Adrenal gland (tissue), 12 donors: ENCODE data around the gene CRYBG1. TPM values are rescaled to one million over a fixed set of nuclear protein-coding genes. Genes with fewer than 3 reads are reported as not detected.

Experiments
- DNase-seq, 7 donors: peaks; one replicate each; pipeline ENCODE4 v3.0.0-alpha.2; 2019 to 2020
- H3K27ac ChIP-seq, 5 donors: fragments of 200-600 bp; sonication (generic) in 4 of 5; 1 replicate in 3 of 5; 2 replicates in 2 of 5; pipeline versions ENCODE4 v1.5.1 to v1.8.0; 2016 to 2020; ENCODE audit warnings: mild to moderate bottlenecking in 1 of 5
- H3K27me3 ChIP-seq: fragments of 200-600 bp; 2 replicates; pipeline ENCODE4 v1.8.0; 2021
- H3K36me3 ChIP-seq, 2 donors: fragments of 200-600 bp; replicated peaks in 1 of 2; 1 replicate in 1 of 2; 2 replicates in 1 of 2; pipeline versions ENCODE4 v1.5.1 to v1.8.0; 2018 to 2022
- H3K4me1 ChIP-seq, 2 donors: fragments of 200-600 bp; replicated peaks in 1 of 2; 1 replicate in 1 of 2; 2 replicates in 1 of 2; pipeline versions ENCODE4 v1.5.1 to v1.8.0; 2018 to 2021
- H3K4me3 ChIP-seq, 4 donors: fragments of 200-600 bp; sonication (generic) in 3 of 4; one replicate each; pipeline ENCODE4 v1.5.1; 2016 to 2018
- H3K9me3 ChIP-seq, 3 donors: fragments of 200-600 bp; sonication (generic) in 1 of 3; replicated peaks in 1 of 3; 1 replicate in 2 of 3; 2 replicates in 1 of 3; pipeline versions ENCODE4 v1.5.1 to v1.8.0; 2016 to 2021
- POLR2A ChIP-seq, 2 donors: fragments of 450-650 bp; IDR thresholded peaks; one replicate each; pipeline ENCODE4 v1.6.1; 2017; ENCODE audit warnings: antibody characterized with exemption in 2 of 2, mild to moderate bottlenecking in 2 of 2, moderate library complexity in 1 of 2
- WGBS, 4 donors: extraction: QIAGEN DNeasy Blood & Tissue Kit in 2 of 4; methylation state at CpG; one replicate each; pipeline versions ENCODE4 v1.1.5 to v1.1.7; 2013 to 2017; 5-methylcytosine and 5-hydroxymethylcytosine counted together
- intact Hi-C, 2 donors: fragments of 100-400 bp; cut with DNase I; formaldehyde crosslinking; loops; one replicate each; pipeline versions ENCODE4 v1.14.1 to v1.15.0; 2022 to 2023
- polyA plus RNA-seq, 3 donors: library from polyadenylated mRNA; stranded (reverse); fragments of 200-250 nt in 2 of 3; fragments of 350-450 nt in 1 of 3; fragmentation: Illumina TruSeq in 1 of 3; extraction: RNeasy Lipid Tissue Mini Kit (QIAGEN cat#74804) in 1 of 3; gene quantifications; one replicate each; pipeline ENCODE4 v1.2.3, GENCODE V29; 2013 to 2014
- total RNA-seq, 9 donors: library from RNA; depleted of rRNA in 4 of 9; stranded (reverse); fragments of >200 nt in 4 of 9; fragments of 120-200 nt in 1 of 9; fragmentation: NEBNext Ultra II Directional in 1 of 9; extraction: Animal tissue kit (Norgen Biotek cat#: 25700) in 1 of 9; gene quantifications; one replicate each; pipeline versions ENCODE4 v1.1.0 to v1.2.4, GENCODE V29; 2013 to 2023
- TF ChIP-seq, protein P1 (sequence below), 6 experiments: fragments of 450-650 bp in 4 of 6; fragments of 200-600 bp in 2 of 6; sonication (generic) in 1 of 6; IDR thresholded peaks; 1 replicate in 5 of 6; 2 replicates in 1 of 6; pipeline versions ENCODE4 v1.5.1 to v1.8.0; 2016 to 2021; ENCODE audit warnings: antibody characterized with exemption in 6 of 6, mild to moderate bottlenecking in 2 of 6, moderate library complexity in 1 of 6
- donor health status: healthy with polysubstance abuse.
- donor health status: Bipolar disorder and iron deficiency.
- donor health status: DM: yes; HTN: yes; CAD: no.
- donor health status: DM: no; HTN: no; CAD: no.
- donor health status: DM: no; HTN: no; CAD: no.
- donor health status: DM: yes; HTN: yes; CAD: no.

The CRYBG1 gene
- total and polyA plus RNA-seq, 12 donors, result 0.83 to 5.1 (median 2.2) TPM

DNA sequence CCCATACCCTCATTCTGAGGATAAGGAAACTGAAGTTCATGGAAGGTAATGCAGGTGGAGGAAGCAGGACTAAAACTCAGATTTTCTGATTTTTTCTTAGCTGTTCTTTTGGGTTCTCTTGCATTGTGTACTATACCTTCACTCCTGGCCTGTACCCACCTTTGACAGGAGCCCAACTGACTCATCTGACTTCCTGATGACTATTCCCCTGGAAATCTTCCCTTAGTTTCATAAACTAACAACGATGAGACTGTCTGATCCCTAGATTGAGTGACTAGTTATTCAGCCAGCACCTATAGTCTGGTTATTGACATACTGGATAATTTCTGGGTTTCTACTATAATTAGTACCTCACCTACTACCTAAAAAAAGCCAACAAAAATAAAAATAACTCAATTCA is 10.1 kb downstream of the CRYBG1 start:
- 47 to 61% (median 53%) methylated on average over 1 of the region's 1 CpG for WGBS, 4 donors
- TF ChIP-seq, protein P1, sequence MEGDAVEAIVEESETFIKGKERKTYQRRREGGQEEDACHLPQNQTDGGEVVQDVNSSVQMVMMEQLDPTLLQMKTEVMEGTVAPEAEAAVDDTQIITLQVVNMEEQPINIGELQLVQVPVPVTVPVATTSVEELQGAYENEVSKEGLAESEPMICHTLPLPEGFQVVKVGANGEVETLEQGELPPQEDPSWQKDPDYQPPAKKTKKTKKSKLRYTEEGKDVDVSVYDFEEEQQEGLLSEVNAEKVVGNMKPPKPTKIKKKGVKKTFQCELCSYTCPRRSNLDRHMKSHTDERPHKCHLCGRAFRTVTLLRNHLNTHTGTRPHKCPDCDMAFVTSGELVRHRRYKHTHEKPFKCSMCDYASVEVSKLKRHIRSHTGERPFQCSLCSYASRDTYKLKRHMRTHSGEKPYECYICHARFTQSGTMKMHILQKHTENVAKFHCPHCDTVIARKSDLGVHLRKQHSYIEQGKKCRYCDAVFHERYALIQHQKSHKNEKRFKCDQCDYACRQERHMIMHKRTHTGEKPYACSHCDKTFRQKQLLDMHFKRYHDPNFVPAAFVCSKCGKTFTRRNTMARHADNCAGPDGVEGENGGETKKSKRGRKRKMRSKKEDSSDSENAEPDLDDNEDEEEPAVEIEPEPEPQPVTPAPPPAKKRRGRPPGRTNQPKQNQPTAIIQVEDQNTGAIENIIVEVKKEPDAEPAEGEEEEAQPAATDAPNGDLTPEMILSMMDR (IDR thresholded peaks at IDR 0.05), result no peak
- TF ChIP-seq POLR2A (IDR thresholded peaks at IDR 0.05), result no peak
- Histone ChIP-seq H3K36me3 (no peaks in the 10 kb centered on the region), H3K27me3 (no peaks in the 10 kb centered on the region), H3K4me3 (no peak overlapping the region), H3K4me1 (no peaks in the 10 kb centered on the region), H3K27ac (no peak overlapping the region), H3K9me3 (no peaks in the 10 kb centered on the region)
- DNase-seq, result no peak
- intact Hi-C loops, result no loop called here

DNA sequence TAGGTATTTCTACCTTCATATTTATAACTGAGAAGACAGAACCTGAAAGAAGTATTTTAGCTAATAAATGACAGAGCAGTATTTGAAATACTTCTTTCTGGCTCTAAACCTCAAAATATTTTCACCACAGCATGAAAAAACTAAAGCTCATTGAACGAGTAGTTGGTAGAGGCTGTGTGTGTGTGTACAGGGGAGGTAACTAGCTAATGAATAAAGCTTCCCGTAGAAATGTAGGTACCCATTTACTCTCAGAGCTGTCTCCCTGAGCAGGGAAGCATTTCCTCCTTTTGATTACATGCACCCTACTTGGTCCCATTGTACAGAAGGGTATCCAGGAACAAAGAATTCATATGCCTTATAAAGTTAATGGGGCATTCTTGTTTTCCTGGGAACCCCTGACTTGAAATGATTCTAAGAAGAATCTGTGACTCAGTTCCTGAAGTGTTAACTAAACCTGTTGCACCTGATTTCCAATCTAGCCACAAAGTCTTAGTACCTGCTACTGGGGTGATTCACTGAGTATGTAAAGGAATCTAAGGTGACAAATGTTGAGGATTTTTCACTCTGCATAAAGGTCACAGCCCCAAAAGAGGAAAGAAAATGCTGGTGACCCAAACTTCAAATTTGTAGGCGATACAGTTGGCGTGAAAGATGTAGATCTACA is 12.5 kb downstream of the CRYBG1 start:
- Histone ChIP-seq H3K4me1 (no peaks in the 10 kb centered on the region), H3K27ac (no peak overlapping the region), H3K4me3 (no peak overlapping the region), H3K36me3 (no peaks in the 10 kb centered on the region), H3K9me3 (no peaks in the 10 kb centered on the region), H3K27me3 (peaks cover 2% of the 10 kb centered on the region)
- intact Hi-C loops, result no loop called here
- WGBS, 4 donors, result 77 to 92% (median 88%) methylated on average over 4 of the region's 4 CpGs
- TF ChIP-seq, protein P1 (IDR thresholded peaks at IDR 0.05), result no peak
- TF ChIP-seq POLR2A (IDR thresholded peaks at IDR 0.05), result no peak
- no peak for DNase-seq

DNA sequence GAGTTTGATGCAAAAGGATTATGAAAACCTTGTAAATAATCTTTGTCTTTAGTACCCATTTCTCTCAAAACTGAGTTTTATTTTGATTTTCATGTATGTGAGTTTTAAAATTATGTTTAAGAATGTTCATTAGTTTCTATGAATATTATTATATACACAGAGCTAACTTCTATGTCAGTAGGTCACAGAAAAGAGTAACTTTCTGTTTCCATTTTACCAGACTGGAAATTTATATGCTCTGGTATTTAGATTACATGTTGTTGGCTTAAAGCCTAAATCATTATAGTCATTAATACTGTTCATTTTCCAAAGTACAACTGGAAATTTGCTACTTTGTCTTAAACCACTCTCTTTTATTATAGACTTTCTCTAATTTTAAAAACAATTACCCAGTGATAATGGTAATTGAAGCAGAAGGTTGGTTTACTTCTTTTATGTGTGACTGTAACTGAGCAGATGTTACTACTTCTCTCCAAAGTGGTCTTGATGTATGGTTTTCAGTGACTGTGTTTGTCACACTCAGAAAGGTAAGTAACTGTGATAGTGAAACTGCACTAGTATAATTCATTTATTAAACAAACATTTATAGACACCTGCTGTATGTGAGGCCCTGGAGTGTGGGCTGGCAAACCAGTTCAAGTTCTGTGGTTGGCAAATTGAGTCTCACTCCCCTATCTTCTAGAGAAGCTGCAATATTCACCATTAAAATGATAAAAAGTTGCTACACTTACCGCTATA is 13.2 kb downstream of the CRYBG1 start:
- Histone ChIP-seq H3K36me3 (no peaks in the 10 kb centered on the region), H3K27me3 (peaks cover 2% of the 10 kb centered on the region), H3K9me3 (no peaks in the 10 kb centered on the region), H3K4me3 (no peak overlapping the region), H3K4me1 (no peaks in the 10 kb centered on the region), H3K27ac (no peak overlapping the region)
- intact Hi-C loops, result no loop called here
- 81 to 97% (median 94%) methylated on average over 1 of the region's 1 CpG for WGBS, 4 donors
- DNase-seq, result no peak
- no peak for TF ChIP-seq POLR2A (IDR thresholded peaks at IDR 0.05)
- TF ChIP-seq, protein P1 (IDR thresholded peaks at IDR 0.05), result no peak

DNA sequence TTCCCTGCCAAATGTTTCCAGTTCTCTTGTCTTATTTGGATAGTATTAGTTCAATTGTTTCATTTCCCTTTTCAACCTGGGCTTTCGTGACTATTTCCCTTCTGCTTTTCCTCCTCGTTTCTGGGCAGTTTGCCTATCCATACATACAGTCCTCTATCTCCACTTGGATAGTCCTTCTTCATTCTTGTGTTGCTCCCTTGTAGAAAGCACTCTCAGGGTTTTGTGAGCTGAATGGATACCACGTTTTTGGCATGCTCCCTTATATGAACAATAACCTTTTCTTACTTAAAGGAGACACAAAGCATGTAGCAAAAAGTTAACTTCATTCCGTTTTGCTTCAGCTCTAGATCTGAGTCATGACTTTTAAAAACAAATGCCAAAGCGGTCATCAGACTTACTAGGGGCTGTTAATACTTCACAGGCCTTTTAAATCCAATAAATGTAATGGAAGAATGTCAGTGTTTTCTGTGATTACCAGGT is 16.6 kb downstream of the CRYBG1 start:
- intact Hi-C loops, result no loop called here
- TF ChIP-seq, protein P1 (IDR thresholded peaks at IDR 0.05), result no peak
- Histone ChIP-seq H3K4me3 (no peak overlapping the region), H3K27me3 (peaks cover 2% of the 10 kb centered on the region), H3K4me1 (no peaks in the 10 kb centered on the region), H3K36me3 (no peaks in the 10 kb centered on the region), H3K27ac (no peak overlapping the region), H3K9me3 (no peaks in the 10 kb centered on the region)
- 33 to 48% (median 38%) methylated on average over 5 of the region's 5 CpGs for WGBS, 4 donors
- DNase-seq, result no peak
